Esophagus muscularis mucosa (tissue), 4 donors: ENCODE results near the gene CRYBG1. TPM values are rescaled to one million over a fixed set of nuclear protein-coding genes. Genes with fewer than 3 reads are reported as not detected.

Experiments
- DNase-seq: peaks from one replicate; pipeline ENCODE4 v3.0.0-alpha.2; 2017; ENCODE audit errors: extremely low spot score
- H3K27ac ChIP-seq, 4 donors: fragments of 200-600 bp; sonication (generic); replicated peaks in 1 of 4; 1 replicate in 3 of 4; 2 replicates in 1 of 4; pipeline ENCODE4 v1.5.1; 2016 to 2019; ENCODE audit warnings: mild to moderate bottlenecking in 1 of 4
- H3K27me3 ChIP-seq, 4 donors: fragments of 200-600 bp; sonication (generic); one replicate each; pipeline versions ENCODE4 v1.5.1 to v1.6.0; 2016 to 2019
- H3K36me3 ChIP-seq, 4 donors: fragments of 200-600 bp; sonication (generic); one replicate each; pipeline ENCODE4 v1.5.1; 2016 to 2019
- H3K4me1 ChIP-seq, 4 donors: fragments of 200-600 bp; sonication (generic); one replicate each; pipeline ENCODE4 v1.5.1; 2016 to 2019
- H3K4me3 ChIP-seq, 4 donors: fragments of 200-600 bp; sonication (generic); 1 replicate in 2 of 4; 2 replicates in 2 of 4; pipeline ENCODE4 v1.5.1; 2016 to 2019; ENCODE audit warnings: mild to moderate bottlenecking in 4 of 4, moderate library complexity in 1 of 4
- H3K9me3 ChIP-seq, 4 donors: fragments of 200-600 bp; sonication (generic); 1 replicate in 3 of 4; 2 replicates in 1 of 4; pipeline ENCODE4 v1.5.1; 2016 to 2019
- CTCF ChIP-seq, 3 experiments: fragments of 200-600 bp in 2 of 3; fragments of 450-650 bp in 1 of 3; sonication (generic) in 2 of 3; IDR thresholded peaks; one replicate each; pipeline ENCODE4 v1.5.1; 2017 to 2019; ENCODE audit warnings: antibody characterized with exemption in 3 of 3, mild to moderate bottlenecking in 2 of 3, moderate library complexity in 1 of 3
- EP300 ChIP-seq: sonication (generic); formaldehyde crosslinking; IDR thresholded peaks from one replicate; pipeline ENCODE4 v1.6.1; 2017; ENCODE audit warnings: antibody characterized with exemption
- POLR2A ChIP-seq: fragments of 450-650 bp; IDR thresholded peaks from one replicate; pipeline ENCODE4 v1.6.1; 2017; ENCODE audit warnings: antibody characterized with exemption, moderate library complexity, mild to moderate bottlenecking, low read depth
- POLR2AphosphoS5 ChIP-seq, 2 donors: sonication (generic); formaldehyde crosslinking; IDR thresholded peaks; one replicate each; pipeline ENCODE4 v1.6.1; 2017; ENCODE audit warnings: antibody characterized with exemption in 2 of 2
- WGBS: methylation state at CpG from one replicate; pipeline ENCODE4 v1.1.5; 2018; 5-methylcytosine and 5-hydroxymethylcytosine counted together
- intact Hi-C: fragments of 100-400 bp; cut with DNase I; formaldehyde crosslinking; loops from one replicate; pipeline ENCODE4 v1.15.1; 2023
- total RNA-seq, 4 donors: library from RNA; depleted of rRNA; stranded (reverse); fragments of >200 nt; gene quantifications; one replicate each; pipeline versions ENCODE4 v1.1.0 to v1.2.1, GENCODE V29; 2016

The CRYBG1 gene
- total RNA-seq, 4 donors from 2014 or later = 2.1 to 4.5 (median 3.6) TPM

GRCh38 chr6:106426250-106426970 lies 65.9 kb downstream of the CRYBG1 start:
- Histone ChIP-seq H3K4me3 (no peak overlapping the region), H3K27me3 (no peaks in the 10 kb centered on the region), H3K36me3 (no peaks in the 10 kb centered on the region), H3K9me3 (no peaks in the 10 kb centered on the region), H3K27ac (no peak overlapping the region), H3K4me1 (no peaks in the 10 kb centered on the region)
- 67% methylated on average over 5 of the region's 5 CpGs for WGBS
- intact Hi-C loops = no loop called here
- no peak for TF ChIP-seq POLR2A
- no peak for DNase-seq

DNA sequence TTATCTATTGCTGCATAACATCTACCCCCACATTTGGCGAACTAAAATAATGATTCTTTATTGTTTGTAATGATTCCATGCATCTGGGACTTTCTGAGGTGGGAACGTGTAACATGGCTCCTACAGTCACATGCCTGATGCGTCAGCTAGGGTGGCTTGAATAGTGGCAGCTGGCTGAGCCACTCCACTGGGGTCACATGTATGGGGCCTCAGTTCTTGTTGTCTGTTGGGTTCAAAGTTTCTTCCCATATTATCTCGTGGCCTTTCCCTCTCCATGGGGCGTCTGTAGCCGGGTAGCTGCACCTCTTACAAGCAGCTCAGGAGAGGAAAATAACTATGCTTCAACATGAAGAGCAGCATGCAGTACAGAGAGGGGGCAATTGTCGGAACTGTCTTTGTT lies 69.9 kb downstream of the CRYBG1 start:
- intact Hi-C loops = no loop called here
- Histone ChIP-seq H3K36me3 (no peaks in the 10 kb centered on the region), H3K9me3 (no peaks in the 10 kb centered on the region), H3K27me3 (no peaks in the 10 kb centered on the region), H3K27ac (no peak overlapping the region), H3K4me3 (no peak overlapping the region), H3K4me1 (no peaks in the 10 kb centered on the region)
- DNase-seq = no peak
- TF ChIP-seq CTCF (IDR thresholded peaks at IDR 0.05) (no peak), POLR2AphosphoS5 (IDR thresholded peaks at IDR 0.05) (no peak), EP300 (no peak), POLR2A (no peak)
- WGBS = 90% methylated on average over 7 of the region's 7 CpGs

GRCh38 chr6:106431405-106431804 lies 70.9 kb downstream of the CRYBG1 start:
- DNase-seq = no peak
- Histone ChIP-seq H3K36me3 (no peaks in the 10 kb centered on the region), H3K27me3 (no peaks in the 10 kb centered on the region), H3K27ac (no peak overlapping the region), H3K4me3 (no peak overlapping the region), H3K9me3 (no peaks in the 10 kb centered on the region), H3K4me1 (no peaks in the 10 kb centered on the region)
- no peak for TF ChIP-seq POLR2AphosphoS5 (IDR thresholded peaks at IDR 0.05)
- no peak for TF ChIP-seq POLR2A
- no peak for TF ChIP-seq EP300
- TF ChIP-seq CTCF (IDR thresholded peaks at IDR 0.05) = no peak
- 89% methylated on average over 4 of the region's 4 CpGs for WGBS
- intact Hi-C loops = no loop called here

DNA sequence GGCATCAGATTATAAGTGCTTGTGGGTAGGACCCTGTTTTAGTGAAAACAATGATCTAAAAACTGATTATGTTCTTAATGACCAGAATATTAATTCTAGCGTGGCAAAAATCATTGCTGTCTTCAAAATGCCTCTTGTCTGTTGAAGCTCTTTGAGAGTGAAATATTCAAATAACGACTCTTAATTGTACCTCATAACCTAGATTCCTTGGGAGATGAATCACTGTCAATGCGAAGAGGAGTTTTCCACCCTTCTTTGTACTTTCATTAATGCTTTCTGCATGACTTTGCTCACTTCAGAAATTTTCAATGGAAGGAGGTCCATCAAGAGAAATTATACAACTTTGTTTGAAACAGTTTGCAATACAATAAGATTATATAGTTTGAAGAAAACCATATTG lies 71.5 kb downstream of the CRYBG1 start:
- 95% methylated on average over 3 of the region's 3 CpGs for WGBS
- H3K4me1 ChIP-seq = no peaks in the 10 kb centered on the region
- no peak overlapping the region for H3K27ac ChIP-seq
- no peak for DNase-seq
- TF ChIP-seq POLR2AphosphoS5 (IDR thresholded peaks at IDR 0.05) = no peak
- no peak for TF ChIP-seq POLR2A
- no peak for TF ChIP-seq EP300
- TF ChIP-seq CTCF (IDR thresholded peaks at IDR 0.05) = no peak
- H3K36me3 ChIP-seq = no peaks in the 10 kb centered on the region
- intact Hi-C loops = no loop called here
- H3K9me3 ChIP-seq = no peaks in the 10 kb centered on the region
- no peaks in the 10 kb centered on the region for H3K27me3 ChIP-seq
- no peak overlapping the region for H3K4me3 ChIP-seq

GRCh38 chr6:106434530-106434929 lies 74.0 kb downstream of the CRYBG1 start:
- Histone ChIP-seq H3K36me3 (no peaks in the 10 kb centered on the region), H3K4me3 (no peak overlapping the region), H3K27ac (no peak overlapping the region), H3K27me3 (peaks cover 0 to 12% (median 0%) of the 10 kb centered on the region in 4 donors), H3K4me1 (no peaks in the 10 kb centered on the region), H3K9me3 (no peaks in the 10 kb centered on the region)
- intact Hi-C loops = no loop called here
- no peak for DNase-seq
- TF ChIP-seq EP300 (no peak), POLR2AphosphoS5 (IDR thresholded peaks at IDR 0.05) (no peak), POLR2A (no peak), CTCF (IDR thresholded peaks at IDR 0.05) (no peak)
